Dendritic cell treated with granulocyte-macrophage colony-stimulating factor and Interleukin-4, amounts not matched to agents 40 ng/mL and 50 ng/mL, for 4 days (primary cell): ENCODE results near the gene SAAL1.

Experiments
- H3K27ac Mint-ChIP-seq: one replicate; pipeline ENCODE4 v1.8.0; 2022; ENCODE audit warnings: mild to moderate bottlenecking, mixed read lengths
- H3K27me3 Mint-ChIP-seq: one replicate; pipeline ENCODE4 v1.8.0; 2022; ENCODE audit warnings: mild to moderate bottlenecking, mixed read lengths
- H3K36me3 Mint-ChIP-seq: one replicate; pipeline ENCODE4 v1.8.0; 2022; ENCODE audit warnings: low read depth, mixed read lengths
- H3K4me1 Mint-ChIP-seq: one replicate; pipeline ENCODE4 v1.8.0; 2022; ENCODE audit warnings: low read depth, mixed read lengths
- H3K4me3 Mint-ChIP-seq: one replicate; pipeline ENCODE4 v1.8.0; 2022; ENCODE audit warnings: mild to moderate bottlenecking, moderate library complexity, mixed read lengths
- H3K9me3 Mint-ChIP-seq: one replicate; pipeline ENCODE4 v1.8.0; 2022; ENCODE audit warnings: mixed read lengths
- intact Hi-C: fragments of 100-400 bp; cut with micrococcal nuclease; formaldehyde crosslinking; loops from one replicate; pipeline ENCODE4 v1.15.0; 2022

The SAAL1 gene

GRCh38 chr11:18066626-18067025 lies 39.3 kb downstream of the SAAL1 start:
- intact Hi-C loops = no loop called here
- Mint-ChIP-seq H3K27me3 (no peaks in the 10 kb centered on the region), H3K4me3 (no peak overlapping the region), H3K36me3 (no peaks in the 10 kb centered on the region), H3K27ac (no peak overlapping the region), H3K4me1 (no peaks in the 10 kb centered on the region), H3K9me3 (no peaks in the 10 kb centered on the region)

GRCh38 chr11:18065572-18065971 lies 40.3 kb downstream of the SAAL1 start:
- Mint-ChIP-seq H3K9me3 (no peaks in the 10 kb centered on the region), H3K27me3 (no peaks in the 10 kb centered on the region), H3K4me3 (no peak overlapping the region), H3K27ac (no peak overlapping the region), H3K4me1 (no peaks in the 10 kb centered on the region), H3K36me3 (no peaks in the 10 kb centered on the region)
- intact Hi-C loops = no loop called here

DNA sequence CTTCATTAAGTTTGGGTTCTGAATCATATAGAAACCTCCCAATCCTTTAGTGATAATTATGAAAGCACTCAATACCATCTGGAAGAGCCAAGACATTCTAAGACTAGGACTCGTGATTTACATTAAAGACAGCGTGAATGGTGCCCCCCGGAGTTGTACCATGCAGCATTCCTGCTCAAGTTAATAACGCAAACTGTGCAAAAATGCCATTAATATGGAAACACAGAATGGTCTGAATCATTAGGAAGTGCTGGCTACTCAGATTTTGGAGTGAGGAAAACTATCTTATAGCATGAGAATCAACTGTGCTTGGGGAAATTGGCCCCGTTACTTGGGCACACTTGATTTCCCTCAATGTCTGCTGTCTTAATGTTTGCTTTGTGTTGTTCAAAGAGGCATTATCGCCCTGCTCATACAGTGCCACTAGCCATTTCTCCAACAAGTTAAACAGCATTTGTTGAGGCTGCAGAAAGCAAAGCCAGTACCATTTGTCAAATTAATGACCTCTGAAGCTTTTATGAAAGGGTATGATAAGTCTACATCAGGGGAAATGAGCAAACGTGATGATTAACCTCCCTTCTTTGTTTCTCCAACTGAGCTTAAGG lies 41.3 kb downstream of the SAAL1 start:
- H3K4me1 Mint-ChIP-seq = no peaks in the 10 kb centered on the region
- no peak overlapping the region for H3K4me3 Mint-ChIP-seq
- no peak overlapping the region for H3K27ac Mint-ChIP-seq
- H3K27me3 Mint-ChIP-seq = no peaks in the 10 kb centered on the region
- no peaks in the 10 kb centered on the region for H3K9me3 Mint-ChIP-seq
- intact Hi-C loops = no loop called here
- no peaks in the 10 kb centered on the region for H3K36me3 Mint-ChIP-seq

DNA sequence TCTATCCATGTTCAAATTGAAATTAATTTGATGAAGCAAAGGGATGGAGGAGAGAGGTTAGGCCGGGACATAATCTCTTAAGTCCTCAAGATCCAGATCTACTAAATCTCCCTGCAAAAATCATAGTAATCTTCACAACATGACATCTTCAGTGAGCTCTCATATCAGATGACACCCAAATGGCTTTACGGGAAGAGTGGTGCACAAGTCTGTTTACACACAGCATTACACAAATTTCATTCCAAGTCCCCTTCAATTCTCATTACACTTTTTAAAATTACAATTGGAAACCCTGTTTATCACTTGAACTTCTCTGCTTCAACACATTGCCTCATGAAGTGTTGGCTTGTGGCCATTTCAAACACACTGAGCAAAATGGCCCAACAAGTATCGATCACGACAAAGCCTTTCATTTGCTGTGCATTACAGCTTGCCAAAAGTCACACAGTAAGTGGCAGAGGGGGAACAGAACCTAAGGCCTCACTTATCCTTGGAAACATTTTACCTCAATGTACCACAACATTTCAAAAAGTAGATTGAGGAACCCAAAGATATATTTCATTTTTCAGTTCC lies 41.9 kb downstream of the SAAL1 start:
- H3K27me3 Mint-ChIP-seq = no peaks in the 10 kb centered on the region
- intact Hi-C loops = no loop called here
- H3K4me1 Mint-ChIP-seq = no peaks in the 10 kb centered on the region
- no peak overlapping the region for H3K4me3 Mint-ChIP-seq
- no peaks in the 10 kb centered on the region for H3K36me3 Mint-ChIP-seq
- H3K9me3 Mint-ChIP-seq = no peaks in the 10 kb centered on the region
- H3K27ac Mint-ChIP-seq = no peak overlapping the region

- no peak overlapping the region for H3K4me3 Mint-ChIP-seq
- no peaks in the 10 kb centered on the region for H3K27me3 Mint-ChIP-seq
- no peaks in the 10 kb centered on the region for H3K4me1 Mint-ChIP-seq
- intact Hi-C loops = no loop called here
- H3K36me3 Mint-ChIP-seq = no peaks in the 10 kb centered on the region
- H3K9me3 Mint-ChIP-seq = no peaks in the 10 kb centered on the region
- no peak overlapping the region for H3K27ac Mint-ChIP-seq
Observed at GRCh38 chr11:18063125-18063524, 42.8 kb downstream of the SAAL1 start.

GRCh38 chr11:18061351-18061750 lies 44.5 kb downstream of the SAAL1 start:
- Mint-ChIP-seq H3K4me3 (no peak overlapping the region), H3K36me3 (no peaks in the 10 kb centered on the region), H3K4me1 (no peaks in the 10 kb centered on the region), H3K27ac (no peak overlapping the region), H3K27me3 (no peaks in the 10 kb centered on the region), H3K9me3 (no peaks in the 10 kb centered on the region)
- intact Hi-C loops = no loop called here

DNA sequence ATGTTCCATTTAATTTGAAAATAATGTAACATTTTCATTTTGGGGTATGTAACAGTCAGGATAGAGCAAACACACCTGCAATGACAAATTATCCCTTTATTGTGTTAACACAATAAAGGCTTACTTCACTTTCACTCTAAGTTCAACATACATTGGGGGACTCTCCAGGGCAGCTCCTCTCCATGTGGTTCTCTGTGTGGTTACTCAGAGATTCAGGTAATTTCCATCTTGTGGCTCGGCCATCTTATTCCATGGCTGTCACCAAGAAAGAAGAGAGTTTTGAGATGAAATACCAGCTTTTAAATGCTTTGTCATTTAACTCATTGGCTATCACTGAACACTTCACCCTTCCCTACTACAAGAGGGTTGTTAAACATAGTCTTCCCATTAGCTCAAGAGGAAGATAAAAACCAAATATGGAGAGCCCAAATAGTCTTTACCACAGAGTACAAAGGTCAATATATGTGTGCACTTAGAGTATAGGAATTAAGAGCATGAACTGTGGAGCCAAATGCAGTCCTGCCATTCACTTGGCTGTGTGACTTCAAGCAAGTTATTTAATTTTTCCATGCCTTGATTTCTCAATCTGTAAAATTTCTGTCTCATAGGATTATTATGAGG lies 49.2 kb downstream of the SAAL1 start:
- Mint-ChIP-seq H3K9me3 (no peaks in the 10 kb centered on the region), H3K4me1 (no peaks in the 10 kb centered on the region), H3K27ac (no peak overlapping the region), H3K27me3 (no peaks in the 10 kb centered on the region), H3K36me3 (no peaks in the 10 kb centered on the region), H3K4me3 (no peak overlapping the region)
- intact Hi-C loops = no loop called here

DNA sequence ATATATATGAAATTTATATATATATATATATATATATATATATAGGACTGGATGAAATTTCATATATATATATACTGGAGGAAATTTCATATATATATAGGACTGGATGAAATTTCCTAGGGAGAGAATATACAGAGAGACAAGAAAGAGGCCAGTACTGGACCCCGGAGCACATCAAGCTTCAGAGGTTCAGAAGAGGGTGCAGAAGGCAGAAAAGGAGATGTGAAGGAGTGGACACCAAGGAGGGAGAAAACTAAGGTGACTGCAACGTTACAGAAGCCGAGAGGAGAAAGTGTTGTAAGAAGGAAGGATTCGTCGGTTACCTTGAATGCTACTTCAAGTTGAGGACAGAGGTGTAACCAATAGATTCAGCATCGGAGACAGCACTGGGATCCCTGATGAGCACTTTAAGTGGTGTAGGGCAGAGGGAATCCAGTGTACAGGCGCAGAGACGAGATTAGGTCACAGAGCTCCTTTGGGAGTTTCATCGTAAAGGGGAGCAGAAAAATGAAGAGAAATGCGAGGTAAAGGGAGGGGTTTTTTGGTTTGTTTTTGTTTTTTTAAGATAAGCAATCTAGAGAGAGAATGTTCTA lies 51.3 kb downstream of the SAAL1 start:
- intact Hi-C loops = no loop called here
- no peaks in the 10 kb centered on the region for H3K4me1 Mint-ChIP-seq
- H3K27me3 Mint-ChIP-seq = no peaks in the 10 kb centered on the region
- H3K4me3 Mint-ChIP-seq = no peak overlapping the region
- no peaks in the 10 kb centered on the region for H3K36me3 Mint-ChIP-seq
- no peak overlapping the region for H3K27ac Mint-ChIP-seq
- H3K9me3 Mint-ChIP-seq = no peaks in the 10 kb centered on the region

GRCh38 chr11:18050848-18051247 lies 55.0 kb downstream of the SAAL1 start:
- Mint-ChIP-seq H3K36me3 (no peaks in the 10 kb centered on the region), H3K27ac (no peak overlapping the region), H3K9me3 (no peaks in the 10 kb centered on the region), H3K4me3 (no peak overlapping the region), H3K27me3 (peaks cover 23% of the 10 kb centered on the region), H3K4me1 (no peaks in the 10 kb centered on the region)
- intact Hi-C loops = no loop called here

- Mint-ChIP-seq H3K36me3 (no peaks in the 10 kb centered on the region), H3K27ac (no peak within 1 kb of the TSS), H3K4me3 (no peak within 1 kb of the TSS), H3K9me3 (no peaks in the 10 kb centered on the region), H3K4me1 (no peaks in the 10 kb centered on the region), H3K27me3 (peaks cover 49% of the 10 kb centered on the region)
- intact Hi-C loops = no loop called here
Observed at GRCh38 chr11:18046116-18046777, 59.6 kb downstream of the SAAL1 start, which contains the start of gene TPH1. TPH1 (minus strand) TSS chr11:18046269; CDS start chr11:18040762, 5,507 bp downstream.

DNA sequence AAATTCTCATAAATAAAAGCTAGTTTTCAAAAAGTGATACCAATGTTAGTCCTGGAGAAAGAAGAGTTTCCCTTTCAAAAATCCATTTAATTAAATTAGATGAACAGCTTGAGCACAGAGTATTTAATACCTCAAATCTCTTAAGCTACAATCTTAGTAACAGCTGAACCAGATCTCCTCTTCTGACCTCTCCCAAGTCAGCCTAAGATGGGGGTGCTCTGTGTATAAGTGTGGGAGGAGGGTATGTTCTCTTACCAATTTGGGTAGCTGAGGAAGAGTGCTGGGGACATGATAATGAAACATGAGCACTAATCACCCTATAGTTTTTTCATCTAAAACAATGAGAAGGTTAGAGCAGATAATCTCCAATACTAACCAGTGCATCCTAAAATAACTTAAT lies 69.4 kb downstream of the SAAL1 start:
- no peak overlapping the region for H3K4me3 Mint-ChIP-seq
- intact Hi-C loops = no loop called here
- H3K4me1 Mint-ChIP-seq = no peaks in the 10 kb centered on the region

More for the DNA sequence above, 69.4 kb downstream of the SAAL1 start:
- H3K9me3 Mint-ChIP-seq = no peaks in the 10 kb centered on the region
- peaks cover 2% of the 10 kb centered on the region for H3K27me3 Mint-ChIP-seq
- H3K36me3 Mint-ChIP-seq = no peaks in the 10 kb centered on the region
- no peak overlapping the region for H3K27ac Mint-ChIP-seq
